HG03103 (cell line): ENCODE results near the gene RSPH10B2.
"Not testable (repeated sequence)": the region's sequence is repeated elsewhere in the genome, so short reads cannot be mapped to it uniquely, and the experiment has no call there.

Experiments used
- ATAC-seq: cut with Tn5 transposase; IDR thresholded peaks from one replicate; pipeline ENCODE4 v1.9.1; 2021; ENCODE audit warnings: low read depth; ENCODE audit not compliant: unreplicated experiment

The RSPH10B2 gene

DNA sequence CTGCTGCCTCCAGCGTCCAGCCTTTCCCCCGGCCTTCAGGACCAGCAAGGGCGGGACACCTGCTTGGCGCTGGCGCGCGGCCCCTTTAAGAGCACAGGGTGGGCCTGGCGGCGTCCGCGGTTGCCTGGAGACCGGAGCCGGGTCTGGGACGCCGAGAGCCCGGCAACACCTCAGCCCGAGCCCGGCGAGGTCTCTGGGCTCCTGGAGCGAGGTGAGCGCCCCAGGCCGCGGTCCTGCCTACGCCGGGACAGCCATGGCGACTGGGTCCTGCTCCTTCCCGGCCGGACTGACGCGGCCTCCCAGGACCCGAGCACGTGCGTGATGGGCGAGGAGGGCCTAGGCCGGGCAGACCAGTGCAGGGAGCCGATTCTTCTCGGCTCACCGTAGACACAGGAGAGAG lies at the start of gene RSPH10B2:
TSS of gene RSPH10B2 (plus strand) at position 140 of the 400 bp plus-strand sequence. CDS start 3,575 bp downstream, outside the sequence.
- ATAC-seq, result not testable (repeated sequence)

DNA sequence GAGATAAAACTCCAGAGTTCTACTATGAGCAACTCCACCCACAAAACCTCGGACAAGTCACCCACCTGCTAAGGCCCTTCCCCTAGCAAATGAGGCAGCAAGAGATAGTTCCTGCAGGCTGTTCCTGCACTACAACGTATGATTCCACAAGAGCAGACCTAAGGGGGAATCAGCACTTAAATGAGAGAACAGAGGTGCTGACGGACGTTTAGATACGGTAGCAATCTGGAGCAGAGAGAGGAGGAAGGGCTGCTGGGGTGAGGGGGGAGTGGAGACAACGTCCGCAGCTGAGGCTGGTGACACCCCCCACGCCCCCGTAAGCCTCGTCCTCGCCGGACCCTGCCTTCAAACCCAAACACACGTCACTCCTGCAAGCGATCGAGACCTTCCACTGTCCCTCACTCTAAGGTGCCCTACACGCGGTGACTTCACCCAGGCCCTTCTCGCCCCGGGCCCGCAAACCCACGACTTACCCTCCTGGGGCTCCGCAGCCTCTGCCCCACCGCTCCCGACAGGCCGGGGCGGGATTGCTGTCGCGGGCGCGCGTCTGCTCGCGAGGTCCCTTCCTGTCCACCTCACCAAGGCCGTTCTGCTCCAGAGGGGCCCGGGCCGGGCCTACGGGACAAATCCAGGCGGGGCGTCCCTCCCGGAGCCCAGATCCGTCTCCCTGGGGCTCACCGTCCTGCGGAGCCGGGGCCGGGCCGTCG lies 47.8 kb upstream of the RSPH10B2 start:
- peak; percentile 21 for ATAC-seq

DNA sequence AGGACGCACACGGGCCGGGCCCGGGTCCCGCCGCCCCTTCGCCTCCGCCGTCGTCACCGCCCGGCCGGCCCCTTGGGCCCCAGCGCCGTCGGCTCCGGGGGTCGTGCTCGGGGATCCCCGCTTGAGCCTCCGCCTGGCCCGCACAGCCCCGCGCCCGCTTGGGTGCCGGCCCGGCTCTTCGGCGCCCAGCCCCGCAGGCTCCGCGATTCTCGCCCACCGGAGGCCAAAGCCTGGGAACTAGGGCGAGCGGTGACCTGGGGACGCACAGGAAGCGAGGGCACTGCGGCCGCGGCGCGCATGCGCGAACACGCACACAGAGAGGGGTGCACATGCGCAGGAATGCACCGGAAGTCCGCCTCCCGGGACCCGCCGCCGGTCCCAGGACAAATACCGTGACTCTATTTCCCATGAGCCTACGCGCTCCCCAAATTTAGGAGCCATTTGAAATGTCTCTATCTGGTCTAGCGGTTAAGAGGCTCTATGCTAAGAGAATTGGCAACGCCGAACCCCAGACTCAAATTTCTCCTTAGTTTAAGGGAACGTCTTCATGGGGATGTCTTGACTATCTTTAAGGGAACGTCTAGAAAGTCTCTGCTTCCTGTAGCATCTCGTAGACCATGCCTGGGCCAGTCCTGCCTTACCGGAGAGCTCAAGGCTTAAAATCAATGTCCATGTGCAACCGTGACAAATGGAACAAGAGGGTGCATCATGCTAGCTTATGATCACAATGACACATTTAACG lies 47.1 kb upstream of the RSPH10B2 start, which contains the start of gene ZNF12:
TSS of gene ZNF12 (minus strand) at position 282 of the 742 bp plus-strand sequence. CDS start 1,774 bp downstream, outside the sequence.
- ATAC-seq, result peak; percentile 87

DNA sequence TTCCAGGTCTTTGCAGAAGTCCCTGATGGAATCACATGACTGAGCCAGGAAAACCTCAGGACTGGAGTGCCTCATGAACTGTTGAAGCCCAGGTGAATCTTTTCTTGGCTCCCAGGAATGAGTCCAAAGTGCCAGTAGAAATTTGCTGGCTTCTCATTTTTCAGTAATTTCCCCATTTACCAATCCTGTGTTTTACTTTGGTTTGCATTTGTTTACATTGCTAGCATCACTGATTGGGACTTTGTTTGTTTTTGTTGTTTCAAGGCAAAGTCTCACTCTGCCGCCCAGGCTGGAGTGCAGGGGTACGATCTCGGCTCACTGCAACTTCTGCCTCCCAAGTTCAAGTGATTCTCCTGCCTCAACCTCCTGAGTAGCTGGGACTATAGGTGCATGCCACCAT lies 45.6 kb upstream of the RSPH10B2 start:
- ATAC-seq, result no peak

DNA sequence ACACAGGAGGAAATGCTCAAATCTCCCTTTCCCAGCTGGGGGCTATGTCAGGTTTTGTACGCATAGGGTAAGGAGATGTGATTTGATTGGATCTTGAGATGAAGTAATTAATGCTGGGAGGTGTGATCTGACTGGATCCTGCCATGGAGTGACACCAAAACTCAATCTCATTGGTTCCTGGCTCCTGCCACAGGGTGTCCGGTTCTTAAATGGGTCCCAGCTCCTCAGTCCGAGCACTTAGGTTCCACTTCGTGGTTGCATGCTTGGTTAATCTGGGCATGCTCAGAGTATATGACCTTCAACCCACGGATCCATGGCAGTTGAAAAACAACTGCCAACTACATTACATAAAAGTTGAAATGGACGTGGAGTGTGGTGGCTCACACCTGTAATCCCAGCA lies 44.1 kb upstream of the RSPH10B2 start:
- no peak for ATAC-seq

DNA sequence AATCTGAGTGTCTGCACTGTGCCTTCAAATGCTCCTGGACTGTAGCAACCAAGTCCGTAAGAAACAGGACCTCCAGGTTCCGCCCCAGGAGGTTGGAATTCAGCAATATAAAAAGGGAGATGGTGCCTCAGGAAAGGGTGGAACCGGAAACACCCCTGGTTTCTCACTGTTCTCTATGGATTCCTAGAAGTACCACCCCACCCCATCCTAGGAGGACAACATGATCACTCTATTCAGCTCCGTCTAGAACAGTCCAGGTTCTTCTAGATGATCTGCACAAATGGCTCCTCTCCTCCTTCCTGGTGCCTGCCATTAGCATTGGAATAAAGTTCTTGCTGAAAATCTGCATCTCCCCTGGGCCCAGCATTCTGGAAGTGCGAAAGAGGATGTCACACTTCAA lies 39.5 kb upstream of the RSPH10B2 start:
- no peak for ATAC-seq

DNA sequence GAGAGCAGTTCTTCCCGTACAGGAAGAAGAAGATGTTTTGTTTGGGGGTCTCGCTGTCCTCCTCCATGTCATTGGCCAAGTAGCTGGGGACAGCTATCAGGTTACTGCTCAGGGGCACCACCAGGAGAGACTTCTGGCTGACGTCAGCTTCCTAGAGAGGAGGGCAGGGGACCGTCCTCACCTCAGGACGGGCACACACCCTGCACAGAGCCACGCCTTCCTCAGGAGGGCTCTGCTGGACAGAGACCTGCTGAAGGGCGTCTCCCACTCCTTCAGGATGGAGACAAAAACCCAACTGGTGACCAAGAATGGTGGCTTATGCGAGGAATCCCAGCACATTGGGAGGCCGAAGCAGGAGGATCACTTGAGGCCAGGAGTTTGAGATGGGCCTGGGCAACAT lies 38.0 kb upstream of the RSPH10B2 start:
- ATAC-seq, result not testable (repeated sequence)

DNA sequence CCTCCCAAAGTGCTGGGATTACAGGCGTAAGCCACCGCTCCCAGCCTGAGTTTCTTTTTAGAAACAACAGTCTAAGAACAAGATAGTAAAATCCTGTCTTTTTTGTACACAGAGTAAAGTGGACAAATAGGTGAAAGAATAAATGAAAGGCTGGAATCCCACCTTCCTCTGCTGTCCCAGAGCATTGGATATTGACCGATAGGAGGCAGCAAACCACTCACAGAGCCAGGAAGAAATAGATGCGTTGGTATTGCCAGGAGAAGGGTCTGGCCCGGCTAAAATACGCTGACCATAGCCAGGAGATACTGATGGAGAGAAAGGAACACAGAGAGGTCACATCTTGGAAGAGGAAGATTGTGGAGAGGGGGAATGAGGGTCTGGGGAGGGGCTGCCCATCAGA lies 35.8 kb upstream of the RSPH10B2 start:
- no peak for ATAC-seq

DNA sequence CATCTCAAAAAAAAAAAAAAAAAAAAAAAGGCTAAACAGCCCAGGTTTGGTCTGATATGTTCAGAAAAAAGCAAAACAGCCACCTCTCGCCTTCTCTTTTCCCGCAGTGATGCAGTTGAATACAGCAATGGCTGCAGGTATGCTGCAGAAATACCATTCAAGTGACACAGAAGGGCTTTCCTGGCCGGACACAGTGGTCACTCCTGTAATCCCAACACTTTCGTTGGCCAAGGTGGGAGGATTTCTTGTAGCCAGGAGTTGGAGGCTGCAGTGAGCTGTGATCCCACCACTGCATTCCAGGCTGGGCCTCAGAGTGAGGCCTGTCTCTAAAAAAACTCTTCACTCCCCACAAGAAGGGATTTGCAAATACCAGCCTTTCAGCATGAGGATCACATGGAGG lies 29.6 kb upstream of the RSPH10B2 start:
- not testable (repeated sequence) for ATAC-seq

DNA sequence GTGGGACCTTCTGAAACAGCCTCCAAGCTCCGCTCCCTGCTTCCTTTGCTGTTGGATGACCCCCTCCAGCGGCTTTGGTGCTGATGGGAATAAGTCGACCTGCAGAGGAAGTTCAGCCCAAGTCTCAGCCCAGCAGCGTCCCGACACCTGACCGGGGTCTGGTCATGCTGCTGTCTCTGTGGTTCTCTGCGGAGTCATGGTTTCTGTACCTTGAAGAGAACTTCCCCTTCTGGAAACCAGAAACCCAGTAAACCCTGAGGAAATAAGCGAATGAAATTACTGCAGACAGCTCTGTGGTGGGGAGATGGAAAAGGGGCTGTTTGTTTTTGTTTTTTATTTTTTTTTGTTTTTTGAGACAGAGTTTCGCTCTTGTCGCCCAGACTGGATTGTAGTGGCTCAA lies 28.9 kb upstream of the RSPH10B2 start:
- ATAC-seq, result peak; percentile 58

DNA sequence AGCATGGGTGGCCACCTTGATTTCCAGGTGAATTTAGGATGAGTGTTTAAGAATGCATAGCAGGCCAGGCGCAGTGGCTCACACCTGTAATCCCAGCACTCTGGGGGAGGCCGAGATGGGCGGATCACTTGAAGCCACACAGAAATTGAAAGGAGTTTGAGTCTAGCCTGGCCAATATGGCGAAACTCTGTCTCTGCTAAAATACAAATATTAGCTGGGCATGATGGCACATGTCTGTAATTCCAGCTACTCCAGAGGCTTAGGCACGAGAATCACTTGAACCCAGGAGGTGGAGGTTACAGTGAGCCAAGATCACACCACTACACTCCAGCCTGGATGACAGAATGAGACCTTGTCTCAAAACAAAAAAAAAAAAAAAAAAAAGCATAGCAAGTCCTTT lies 27.6 kb upstream of the RSPH10B2 start:
- not testable (repeated sequence) for ATAC-seq

DNA sequence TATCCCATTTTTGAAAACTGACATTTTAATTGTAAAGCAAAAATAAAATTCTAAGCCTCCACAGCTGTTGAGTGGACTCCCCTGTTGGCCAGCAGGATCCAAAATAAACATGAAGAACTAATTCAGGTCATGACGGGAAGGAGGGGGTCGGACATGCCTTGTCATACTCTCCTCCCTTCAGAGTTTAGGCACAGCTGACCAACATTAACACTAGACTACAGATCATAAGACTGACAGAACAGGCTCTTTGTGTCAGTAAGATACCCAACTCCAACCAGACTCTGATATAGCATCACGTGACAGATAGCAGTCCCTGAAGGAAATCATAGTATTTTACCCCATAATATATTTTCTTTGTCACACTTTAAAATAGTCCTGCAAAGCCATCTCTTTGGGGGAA lies 26.2 kb upstream of the RSPH10B2 start:
- ATAC-seq, result no peak

DNA sequence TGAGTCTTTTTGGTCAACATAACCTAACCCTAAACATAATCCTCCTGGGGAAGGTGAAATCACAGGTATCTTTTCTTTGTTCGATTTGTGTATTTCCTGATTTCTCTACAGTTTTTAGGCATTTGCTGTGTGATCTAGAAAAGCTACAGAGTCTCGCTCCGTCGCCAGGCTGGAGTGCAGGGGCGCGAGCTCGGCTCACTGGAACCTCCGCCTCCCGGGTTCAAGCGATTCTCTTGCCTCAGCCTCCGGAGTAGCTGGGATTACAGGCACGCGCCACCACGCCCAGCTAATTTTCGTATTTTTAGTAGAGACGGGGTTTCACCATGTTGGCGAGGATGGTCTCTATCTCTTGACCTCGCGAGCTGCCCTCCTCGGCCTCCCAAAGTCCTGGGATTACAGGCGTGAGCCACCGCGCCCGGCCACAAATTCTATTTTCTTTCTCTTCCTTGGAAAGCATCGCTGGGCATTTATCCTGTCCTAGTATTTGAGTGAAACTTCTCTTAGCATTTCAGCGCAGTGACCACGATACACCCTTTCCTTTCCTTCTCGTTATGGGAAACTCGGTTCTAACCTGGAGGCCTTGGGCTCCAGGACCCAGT lies 24.9 kb upstream of the RSPH10B2 start:
- not testable (repeated sequence) for ATAC-seq

DNA sequence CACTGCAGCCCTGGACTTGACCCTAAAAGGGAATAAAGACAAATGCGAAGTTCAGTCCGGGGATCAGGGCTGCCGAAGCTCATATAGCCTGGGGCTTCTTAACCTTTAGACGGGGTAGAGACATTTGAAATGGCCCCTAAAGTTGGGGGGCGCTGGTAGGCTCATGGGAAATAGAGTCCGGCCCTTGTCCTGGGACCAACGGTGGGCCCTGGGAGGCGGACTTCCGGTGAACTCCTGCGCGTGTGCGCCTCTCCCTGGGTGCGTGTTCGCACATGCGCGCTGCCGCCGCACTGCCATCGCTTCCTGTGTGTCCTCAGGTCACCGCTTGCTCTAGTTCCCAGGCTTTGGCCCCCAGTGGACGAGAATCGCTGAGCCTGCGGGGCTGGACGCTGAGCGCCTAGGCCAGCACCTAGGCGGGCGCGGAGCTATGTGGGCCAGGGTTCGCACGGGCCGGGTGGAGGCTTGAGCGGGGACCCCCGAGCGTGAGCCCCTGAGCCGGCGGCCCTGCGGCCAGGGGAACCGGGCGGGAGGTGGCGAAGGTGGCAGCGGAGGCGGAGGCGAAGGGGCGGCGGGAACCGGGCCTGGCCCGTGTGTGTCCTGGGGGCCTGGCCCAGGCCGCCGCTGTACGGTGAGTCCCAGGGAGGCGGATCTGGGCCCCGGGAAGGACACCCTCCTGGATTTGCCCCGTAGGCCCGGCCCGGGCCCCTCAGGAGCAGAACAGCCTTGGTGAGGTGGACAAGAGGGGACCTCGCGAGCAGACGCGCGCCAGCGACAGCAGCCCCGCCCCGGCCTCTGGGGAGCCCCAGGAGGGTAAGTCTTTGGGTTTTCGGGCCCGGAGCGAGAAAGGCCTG lies 24.2 kb upstream of the RSPH10B2 start:
- ATAC-seq, result peak; percentile 90

DNA sequence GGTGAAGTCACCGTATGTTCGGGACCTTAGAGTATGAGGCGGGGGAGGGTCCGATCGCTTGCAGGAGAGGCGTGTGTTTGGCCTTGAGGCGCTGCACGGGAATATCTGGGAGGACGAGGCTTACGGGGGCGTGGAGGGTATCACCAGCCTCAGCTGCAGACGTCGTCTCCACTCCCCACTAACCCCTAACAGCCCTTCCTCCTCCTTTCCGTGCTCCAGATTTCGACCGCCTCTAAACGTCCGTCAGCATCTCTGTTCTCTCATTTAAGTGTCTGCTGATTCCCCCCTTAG lies 23.6 kb upstream of the RSPH10B2 start:
- ATAC-seq, result peak; percentile 25

DNA sequence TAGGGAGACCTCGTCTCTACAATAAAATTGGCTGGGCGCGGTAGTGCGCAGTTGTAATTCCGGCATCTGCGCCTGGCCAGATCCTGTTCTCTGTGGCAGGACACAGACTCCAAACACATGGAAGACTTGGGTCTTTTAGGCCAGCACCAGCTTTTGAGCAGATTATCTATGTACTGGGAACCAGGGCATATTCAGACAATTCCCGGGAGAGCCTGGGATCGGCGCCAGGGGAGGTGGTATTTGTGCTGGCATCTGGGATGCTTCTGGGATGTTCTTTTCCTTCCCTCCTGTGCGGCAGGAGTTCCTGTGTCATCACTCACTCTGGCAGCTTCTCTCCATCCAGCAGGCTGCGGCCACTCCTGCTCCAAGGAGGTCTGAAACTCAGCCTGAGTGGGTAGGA lies 15.5 kb upstream of the RSPH10B2 start:
- not testable (repeated sequence) for ATAC-seq

DNA sequence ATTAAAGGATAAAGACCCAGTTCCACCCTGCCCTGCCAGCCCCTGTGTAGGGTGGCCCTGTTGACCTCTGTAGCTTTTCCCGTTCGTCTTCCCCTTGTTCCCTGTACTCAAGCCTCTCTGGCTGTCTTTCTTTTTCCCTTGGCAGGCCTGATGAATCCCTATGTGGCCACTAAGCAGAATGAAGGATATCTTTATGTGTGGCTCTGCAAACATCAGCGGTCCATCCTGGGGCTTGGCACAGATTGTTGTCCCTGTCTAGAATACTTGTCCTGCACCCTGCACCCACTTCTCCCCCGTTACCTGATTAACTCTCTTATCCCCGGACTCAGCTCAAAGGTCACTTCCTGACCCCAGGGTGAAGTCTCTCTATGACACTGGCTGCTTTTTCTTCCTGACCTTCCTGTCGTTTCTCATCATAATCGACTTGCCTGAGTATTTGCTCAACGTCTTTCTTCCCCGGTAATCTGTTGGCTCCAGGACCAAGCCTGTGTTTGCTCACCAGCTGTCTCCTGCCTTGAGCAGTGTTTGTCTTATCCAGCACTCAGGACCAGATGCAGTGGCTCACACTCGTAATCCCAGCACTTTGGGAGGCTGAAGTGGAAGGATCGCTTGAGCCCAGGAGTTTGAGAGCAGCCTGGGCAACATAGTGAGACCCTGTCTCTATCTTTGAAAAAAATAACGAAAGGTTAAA lies 9.3 kb upstream of the RSPH10B2 start:
- not testable (repeated sequence) for ATAC-seq

DNA sequence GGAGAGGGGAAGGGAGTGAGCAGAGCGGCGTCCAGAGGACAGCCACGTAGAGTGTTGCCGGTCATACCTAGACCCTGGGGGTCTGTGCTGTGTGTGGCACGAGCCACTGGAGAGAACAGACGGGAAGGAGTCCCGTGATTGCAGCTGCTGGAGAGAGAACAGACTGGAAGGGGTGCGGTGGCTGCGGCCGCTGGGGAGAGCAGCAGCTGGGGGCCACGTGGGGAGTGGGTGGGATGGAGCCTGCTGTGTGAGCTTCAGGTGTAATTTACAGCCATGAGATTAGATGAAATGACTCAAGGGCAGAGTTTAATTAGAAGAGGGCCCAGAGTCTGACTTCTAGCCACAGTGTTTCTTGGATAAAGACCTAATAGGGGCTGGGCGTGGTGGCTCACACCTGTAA lies 4.6 kb upstream of the RSPH10B2 start:
- not testable (repeated sequence) for ATAC-seq

DNA sequence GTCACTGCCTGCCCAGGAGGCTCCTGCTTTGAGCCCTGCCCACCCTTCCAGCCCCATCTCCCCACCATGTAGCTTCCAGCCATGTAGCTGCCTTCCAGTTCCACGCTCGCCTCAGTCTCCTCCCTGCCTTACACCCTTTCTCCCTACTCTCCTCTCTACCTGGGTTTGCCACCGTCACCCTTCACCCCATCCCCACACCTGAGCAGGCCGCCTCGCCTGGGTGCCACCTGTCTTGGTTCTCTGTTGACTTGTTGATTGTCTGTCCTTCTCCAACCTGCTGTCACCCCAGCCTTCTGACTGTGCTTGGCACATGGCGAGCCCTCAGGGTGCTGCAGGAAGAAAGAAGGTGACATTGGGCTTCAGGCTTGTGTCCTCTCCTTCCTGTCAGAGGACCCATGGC lies 3.7 kb upstream of the RSPH10B2 start:
- ATAC-seq, result not testable (repeated sequence)

DNA sequence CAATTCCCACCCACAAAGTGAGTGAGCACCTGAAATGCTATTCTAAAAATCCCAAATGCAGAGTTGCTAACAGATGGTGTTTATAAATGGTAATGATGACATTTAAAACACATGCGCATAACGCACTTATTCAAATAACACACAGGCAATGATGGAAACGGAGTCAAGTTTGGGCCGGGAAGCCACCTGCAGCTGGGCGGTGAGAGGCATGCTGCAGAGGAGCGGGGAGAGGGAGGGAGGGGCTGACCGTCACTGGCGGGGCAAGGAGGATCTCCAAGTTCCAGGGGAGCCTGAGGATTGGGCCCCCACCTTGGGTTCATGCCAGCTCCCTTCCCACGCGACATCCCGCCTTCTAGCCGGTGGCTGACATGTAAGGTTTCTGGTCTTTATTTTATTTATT lies 7.3 kb downstream of the RSPH10B2 start:
- ATAC-seq, result not testable (repeated sequence)
